GM21526 (cell line): ENCODE data around the gene EID3.
"Not testable (repeated sequence)": the region's sequence is repeated elsewhere in the genome, so short reads cannot be mapped to it uniquely, and the experiment has no call there.

ENCODE experiments used
- ATAC-seq: cut with Tn5 transposase; IDR thresholded peaks from one replicate; pipeline ENCODE4 v1.9.1; 2021; ENCODE audit warnings: moderate library complexity; ENCODE audit not compliant: unreplicated experiment, low FRiP score

The EID3 gene

DNA sequence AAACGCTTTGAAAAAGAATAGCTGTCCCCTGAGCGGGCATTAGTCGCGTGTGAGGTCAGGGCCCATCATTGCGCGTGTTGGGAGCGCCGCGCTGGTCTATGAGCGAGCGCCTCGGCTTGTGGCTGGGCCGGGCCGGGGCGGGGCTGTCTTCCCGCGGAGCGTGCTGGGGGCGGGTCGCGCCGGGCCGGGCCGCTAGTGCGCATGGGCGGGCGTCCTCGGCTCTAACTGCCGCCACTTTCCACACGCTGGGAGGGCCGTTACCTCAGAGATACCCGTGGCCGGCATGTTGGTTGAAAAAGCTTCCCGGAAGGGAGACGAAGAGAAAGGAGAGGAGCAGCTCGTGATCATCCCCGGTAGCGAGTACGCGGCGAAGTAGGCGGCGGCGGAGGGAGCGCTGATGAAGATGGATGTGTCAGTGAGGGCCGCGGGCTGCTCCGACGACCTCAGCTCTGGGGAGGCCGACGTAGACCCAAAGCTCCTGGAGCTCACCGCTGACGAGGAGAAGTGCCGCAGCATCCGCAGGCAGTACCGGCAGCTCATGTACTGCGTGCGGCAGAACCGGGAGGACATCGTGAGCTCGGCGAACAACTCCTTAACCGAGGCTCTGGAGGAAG lies at the start of gene EID3:
TSS of gene EID3 (plus strand) at position 202 of the 614 bp plus-strand sequence. CDS start at position 398, 196 bp downstream.
- peak; percentile 80 for ATAC-seq

DNA sequence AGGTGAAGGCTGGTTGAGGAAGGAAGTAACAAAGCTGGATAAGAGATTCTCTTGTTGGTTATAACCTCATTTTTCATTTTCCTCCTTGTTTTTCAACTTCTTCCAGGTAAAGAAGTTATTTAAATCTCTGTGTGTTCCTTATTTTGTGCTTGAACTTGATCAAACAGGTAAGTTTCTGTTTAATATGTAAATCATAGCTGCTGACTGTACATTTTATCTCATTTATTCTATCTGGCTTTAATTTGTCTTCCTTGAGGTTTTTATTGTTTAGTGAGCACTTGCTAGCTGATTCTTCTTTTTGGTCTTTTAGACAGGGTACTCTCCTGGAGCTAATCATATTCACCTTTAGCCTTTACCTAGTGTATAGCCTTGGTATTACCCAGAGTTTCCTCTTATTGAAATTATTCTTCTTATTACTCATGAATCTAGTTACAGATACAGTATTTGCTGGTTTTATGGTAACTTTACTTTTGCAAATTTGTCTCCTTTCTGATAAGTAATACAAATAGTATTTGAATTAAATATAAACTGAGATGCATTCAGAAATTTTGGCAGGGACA lies 45.5 kb upstream of the EID3 start:
- ATAC-seq = no peak

DNA sequence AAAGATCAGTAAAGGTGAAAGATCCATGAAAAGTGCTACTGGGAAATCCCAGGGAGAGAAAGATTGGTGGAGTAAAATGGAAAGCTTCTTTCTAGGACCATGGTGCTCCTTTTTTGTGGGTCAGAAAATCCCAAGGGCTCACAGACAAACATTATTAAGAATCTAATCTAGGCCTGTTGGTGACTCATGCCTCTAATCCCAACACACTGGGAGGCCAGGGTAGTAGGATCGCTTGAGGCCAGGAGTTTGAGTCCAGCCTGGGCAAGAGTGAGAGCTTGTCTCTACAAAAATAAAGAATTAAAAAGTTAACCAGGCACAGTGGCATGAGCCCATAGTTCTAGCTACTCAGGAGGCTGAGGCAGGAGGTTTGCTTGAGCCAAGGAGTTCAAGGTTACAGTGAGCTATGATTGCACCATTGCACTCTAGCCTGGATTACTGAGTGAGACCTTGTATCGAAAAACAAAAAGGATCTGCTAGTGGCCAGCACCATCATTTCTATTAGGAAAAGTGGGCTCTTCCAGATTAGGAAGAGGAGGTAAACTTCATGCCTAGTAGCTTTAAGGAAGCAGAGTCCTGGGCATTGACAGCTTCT lies 45.0 kb upstream of the EID3 start:
- no peak for ATAC-seq

DNA sequence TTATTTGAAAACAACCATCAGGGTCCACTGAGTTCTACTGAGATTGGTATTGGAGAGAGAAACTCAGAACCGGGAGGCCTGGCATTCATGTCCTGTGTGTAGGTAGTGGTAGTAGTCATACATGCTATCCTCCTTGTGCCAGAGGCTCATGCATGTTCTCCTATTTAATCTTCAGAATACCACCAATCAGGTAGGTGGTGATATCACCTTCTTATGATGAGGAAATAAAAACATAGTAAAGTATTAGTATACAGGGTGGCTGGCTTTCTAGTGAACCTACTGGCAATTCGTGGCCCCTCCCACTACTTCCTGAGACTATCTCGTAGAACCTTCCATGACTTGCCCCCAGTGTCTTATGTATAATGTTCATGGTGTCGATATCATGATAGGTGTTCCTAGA lies 40.5 kb upstream of the EID3 start:
- no peak for ATAC-seq

DNA sequence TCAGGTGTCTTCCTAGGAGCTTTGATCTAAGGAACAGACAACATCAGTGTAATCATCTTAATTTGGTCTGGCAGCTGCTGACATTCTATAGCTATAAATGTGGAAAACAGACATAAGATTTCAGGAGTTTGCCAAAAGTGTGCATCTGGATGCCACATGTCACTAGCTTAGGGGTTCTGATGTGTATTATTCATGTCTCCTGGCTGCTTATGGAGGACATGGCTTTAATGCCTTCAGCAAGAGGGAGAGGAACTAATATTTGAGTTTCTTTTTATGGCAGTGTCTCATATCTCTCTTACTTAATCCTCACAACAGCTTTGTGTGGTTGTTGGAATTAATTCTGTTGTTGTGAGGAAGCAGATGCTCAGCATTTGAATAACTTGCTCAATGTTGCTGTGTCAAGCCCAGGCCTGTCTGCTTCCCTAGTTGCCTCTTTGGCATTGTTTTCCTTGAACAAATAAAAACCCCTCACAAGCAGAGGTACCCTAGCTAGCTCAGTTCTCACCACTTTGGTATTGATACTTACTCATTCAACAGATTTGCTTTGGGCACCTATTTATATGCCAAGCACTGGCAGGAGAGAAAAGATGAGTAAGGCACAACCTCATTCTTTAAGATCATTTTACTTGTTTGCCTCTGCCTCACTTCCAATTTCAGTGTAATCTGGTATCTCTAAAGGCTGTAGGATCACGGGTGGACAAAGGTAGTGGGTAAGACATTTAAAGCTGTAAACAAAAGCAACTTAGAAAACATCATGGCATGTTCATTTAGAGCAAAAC lies 39.8 kb upstream of the EID3 start:
- ATAC-seq = no peak

DNA sequence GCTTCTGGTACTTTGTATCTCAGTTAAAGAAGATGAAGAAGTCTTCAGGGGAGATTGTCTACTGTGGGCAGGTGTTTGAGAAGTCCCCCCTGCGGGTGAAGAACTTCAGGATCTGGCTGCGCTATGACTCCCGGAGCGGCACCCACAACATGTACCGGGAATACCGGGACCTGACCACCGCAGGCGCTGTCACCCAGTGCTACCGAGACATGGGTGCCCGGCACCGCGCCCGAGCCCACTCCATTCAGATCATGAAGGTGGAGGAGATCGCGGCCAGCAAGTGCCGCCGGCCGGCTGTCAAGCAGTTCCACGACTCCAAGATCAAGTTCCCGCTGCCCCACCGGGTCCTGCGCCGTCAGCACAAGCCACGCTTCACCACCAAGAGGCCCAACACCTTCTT lies 38.1 kb upstream of the EID3 start:
- ATAC-seq = not testable (repeated sequence)

DNA sequence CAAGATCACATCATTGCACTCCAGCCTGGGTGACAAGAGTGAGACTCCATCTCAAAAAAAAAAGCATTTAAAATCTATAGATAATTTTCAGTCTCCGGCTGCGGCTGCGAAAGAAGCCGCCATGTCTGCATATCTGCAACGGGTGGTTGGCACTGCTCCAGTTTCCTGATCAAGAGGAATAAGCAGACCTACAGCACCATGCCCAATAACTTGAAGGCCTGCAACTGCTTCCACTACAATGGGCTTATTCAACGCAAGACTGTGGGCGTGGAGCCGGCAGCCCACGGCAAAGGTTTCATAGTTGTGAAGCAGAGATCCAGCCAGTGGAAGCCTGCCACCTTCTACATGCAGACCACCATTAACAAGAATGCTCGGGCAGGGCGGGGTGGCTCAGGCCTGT lies 30.6 kb upstream of the EID3 start:
- no peak for ATAC-seq

DNA sequence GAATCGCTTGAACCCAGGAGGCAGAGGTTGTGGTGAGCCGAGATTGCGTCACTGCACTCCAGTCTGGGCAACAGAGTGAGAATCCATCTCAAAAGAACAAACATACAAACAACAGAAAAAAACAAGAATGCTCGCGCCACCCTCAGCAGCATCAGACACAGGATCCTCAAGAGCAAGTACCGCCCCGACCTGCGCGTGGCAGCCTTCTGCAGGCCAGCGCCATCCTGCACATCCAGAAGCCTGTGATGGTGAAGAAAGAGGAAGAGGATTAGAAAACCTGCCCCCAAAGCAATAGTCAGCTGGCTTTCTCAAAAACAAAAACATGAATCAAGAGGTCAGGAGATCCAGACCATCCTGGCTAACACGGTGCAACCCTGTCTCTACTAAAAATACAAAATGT lies 30.0 kb upstream of the EID3 start:
- no peak for ATAC-seq

DNA sequence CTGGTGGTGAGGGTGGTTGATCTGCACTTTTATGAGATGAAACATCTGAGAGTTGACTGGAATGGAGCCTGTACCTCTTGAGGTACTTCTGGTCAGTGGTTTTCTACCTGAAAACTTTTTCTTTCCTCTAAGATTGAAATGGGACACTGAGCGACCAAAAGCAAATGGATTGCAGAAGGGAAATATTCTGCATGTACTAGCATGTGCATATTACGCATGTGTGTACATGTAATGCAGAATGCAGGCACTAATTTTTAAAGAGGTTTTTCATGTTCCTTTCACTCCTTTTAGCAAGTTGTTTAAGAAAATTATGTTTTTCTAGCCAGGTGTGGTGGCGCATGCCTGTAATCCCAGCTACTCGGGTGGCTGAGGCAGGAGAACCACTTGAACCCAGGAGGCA lies 28.7 kb upstream of the EID3 start:
- no peak for ATAC-seq

DNA sequence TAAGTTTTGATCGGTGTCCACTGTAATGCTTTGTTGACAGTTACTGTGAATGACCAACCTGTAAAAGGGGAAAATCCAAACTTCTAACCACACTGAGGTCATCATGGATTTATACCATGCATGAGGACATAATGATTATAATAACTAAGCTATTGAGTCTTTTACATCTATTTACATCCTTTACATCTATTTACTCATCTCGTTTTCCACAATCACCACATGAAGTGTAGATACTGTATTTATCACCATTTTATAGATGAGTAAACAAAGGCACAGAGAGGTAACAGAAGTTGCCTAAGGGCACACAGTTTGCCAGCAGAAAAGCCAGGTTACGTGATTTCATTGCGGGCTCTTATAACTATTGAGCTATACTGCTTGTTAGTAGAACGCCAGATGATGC lies 27.9 kb upstream of the EID3 start:
- no peak for ATAC-seq

DNA sequence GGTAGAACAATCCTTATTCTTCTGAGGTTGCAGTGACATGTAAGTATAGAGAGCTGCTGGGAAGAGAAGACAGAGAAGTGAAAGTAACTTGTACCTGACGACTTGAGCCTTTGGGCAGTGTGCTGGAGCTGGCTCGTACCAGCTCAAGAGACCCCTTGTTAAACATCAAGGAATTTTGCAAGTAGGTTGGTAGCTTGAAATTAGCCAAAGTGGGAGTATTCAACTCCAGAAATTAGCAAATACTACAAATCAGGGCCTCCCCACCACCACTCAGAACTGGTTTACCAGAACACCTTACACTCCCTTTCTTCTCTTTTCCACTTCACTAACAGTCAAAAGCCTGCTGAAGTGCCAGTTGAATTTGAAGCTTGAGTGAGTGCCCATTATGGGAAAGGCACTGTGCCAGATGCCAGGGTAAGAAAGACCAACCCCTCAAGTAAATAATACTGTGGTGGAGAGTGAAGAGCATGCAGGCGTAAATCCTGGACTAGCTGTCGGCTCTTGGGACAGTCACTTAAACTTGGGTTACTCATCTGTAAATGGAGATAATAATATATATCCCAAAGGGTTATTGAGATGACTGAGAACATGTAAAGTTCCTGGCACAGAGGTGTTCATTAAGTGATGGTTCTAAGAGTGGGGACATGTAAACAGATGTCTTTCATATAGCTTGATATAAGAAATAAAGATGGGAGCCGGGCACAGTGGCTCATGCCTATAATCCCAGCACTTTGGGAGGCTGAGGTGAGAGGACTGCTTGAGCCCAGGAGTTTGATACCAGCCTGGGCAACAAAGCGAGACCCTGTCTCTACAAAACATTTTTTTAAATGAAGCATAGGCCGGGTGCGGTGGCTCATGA lies 27.0 kb upstream of the EID3 start:
- no peak for ATAC-seq

DNA sequence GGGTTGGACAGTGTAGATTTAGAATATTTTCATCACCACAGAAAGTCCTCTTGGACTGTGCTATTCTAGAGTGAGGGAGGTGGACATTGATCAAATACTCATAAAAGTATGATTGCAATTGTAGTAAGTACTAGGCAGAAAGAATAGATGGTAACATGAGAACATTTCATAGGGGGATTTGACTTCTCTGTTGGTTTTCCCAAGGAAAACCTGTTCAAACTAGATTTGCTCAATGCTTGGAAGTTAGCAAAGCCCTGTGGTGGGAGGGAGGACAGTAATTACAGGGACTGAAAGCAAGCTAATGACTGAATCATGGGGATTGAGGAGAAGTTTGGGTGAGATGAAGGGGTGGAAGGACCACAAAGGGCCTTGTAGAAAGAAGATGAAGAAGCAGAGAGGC lies 24.4 kb upstream of the EID3 start:
- no peak for ATAC-seq

DNA sequence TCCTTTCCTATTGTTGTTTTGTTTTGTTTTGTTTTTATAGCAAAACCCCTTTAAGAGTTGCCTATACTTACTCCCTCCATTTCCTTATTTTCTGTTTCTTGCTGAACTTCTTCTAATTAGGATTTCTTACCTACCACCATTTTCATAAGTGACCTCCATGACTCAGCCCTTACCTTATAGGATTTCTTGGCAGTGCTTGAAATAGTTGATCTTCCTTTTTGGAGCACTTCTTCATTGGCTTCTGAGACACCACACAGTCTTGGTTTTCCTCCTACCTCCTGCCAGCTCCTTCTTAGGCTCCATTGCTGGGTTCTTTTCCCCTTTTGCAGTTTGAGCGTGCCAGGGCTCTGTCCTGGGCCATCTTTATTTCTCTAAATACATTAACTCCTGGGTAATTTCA lies 23.4 kb upstream of the EID3 start:
- no peak for ATAC-seq

DNA sequence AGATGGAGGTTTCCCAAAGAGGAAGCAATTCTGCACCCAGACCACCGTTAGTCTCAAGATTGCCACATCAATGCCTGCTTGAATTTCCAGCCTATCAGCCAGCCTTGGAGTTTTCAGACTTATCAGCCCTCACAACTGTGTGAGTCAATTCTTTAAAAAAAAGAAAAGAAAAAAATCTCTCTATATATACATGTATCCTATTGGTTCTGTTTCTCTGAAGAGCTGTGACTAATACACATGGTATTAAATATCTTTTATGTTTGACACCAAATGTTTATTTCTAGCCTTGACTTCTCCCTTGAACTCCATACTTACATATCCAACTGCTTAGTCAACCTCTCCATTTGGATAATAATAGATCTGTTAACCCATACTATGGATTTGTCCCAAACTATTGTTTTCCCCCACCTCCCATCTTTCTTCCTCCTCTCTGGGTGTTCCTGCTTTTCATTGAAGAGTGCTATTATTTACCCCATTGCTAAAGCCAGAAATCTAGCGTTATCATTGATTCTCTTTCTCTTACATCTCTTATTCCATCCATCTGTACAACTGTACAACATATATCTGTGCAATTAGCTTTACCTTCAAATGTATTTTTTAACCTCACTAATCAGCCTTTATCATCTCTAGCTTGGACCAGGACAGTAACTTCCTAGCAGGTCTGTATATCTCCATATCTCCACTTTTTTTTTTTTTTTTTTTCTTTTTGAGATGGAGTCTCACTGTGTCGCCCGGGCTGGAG lies 22.7 kb upstream of the EID3 start:
- ATAC-seq = no peak

DNA sequence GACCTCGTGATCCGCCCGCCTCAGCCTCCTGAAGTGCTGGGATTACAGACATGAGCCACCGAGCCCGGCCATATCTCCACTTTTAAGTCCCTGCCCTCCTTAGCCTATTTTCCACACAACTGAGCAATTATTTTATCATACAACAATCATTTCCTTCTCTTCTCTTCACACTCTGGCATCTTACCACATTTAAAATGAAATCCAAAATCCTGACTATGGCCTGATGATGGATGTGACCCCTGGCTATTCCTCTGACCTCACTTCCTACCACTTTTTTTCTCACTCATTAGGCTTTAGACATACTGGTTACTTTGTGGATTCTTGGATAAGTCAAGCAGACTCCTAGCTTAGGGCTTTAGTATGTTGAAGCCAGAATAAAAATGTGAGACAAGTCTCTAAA lies 21.9 kb upstream of the EID3 start:
- ATAC-seq = no peak

DNA sequence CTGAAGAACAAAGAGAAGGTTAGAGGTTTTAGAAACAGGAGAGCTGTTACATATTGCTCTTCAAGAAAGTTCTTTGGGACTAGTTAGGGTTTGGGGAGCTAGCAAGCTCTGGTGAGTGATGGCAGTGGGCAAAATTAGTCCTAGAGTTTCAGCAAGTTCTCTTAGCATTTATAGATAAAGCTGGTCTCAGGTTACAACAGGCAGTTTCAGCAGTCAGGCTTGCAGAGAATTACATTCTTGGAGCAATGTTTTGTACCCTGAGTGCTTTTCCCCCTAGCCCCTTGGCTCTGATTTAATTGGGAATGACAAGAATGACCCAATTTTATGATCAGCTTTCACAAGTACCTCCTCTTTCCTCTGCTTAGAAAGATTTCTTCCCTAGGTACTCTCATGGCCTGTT lies 21.4 kb upstream of the EID3 start:
- ATAC-seq = no peak

DNA sequence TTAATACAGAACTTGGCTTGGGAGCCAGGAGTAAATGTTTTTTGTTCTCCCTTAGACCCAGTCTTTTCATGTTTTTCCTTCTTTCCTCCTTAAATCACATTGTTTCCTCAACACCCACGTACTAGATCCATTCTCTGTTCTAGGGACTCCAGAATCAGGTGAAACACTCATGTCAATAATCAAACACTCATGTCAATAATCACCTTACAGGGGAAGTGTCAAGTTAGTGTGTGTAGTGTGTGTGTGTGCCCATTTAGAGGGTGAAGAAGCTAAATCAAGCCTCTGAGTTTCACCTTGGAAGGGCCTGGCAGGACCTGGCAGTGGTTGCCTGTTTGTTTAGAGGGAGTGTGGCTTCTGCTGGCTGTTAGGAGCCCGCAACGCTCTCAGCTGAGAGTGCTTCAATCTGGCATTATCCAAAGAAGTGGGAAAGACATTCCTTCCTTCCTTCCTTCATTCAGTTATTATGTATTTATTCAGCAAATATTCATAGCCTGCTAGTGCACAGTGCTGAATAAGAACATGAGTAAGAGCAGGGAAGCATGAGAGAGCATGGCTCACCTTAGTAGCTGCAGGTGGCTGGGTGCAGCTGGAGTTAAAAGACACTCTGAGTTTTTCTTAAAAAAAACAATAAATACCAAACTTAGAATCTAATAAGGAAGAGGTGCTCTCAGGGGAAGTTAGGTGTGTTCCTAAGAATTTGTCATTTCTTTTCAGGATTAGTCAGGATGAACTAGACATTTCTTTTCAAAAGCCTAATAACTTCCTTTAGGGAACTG lies 17.6 kb upstream of the EID3 start:
- ATAC-seq = no peak

DNA sequence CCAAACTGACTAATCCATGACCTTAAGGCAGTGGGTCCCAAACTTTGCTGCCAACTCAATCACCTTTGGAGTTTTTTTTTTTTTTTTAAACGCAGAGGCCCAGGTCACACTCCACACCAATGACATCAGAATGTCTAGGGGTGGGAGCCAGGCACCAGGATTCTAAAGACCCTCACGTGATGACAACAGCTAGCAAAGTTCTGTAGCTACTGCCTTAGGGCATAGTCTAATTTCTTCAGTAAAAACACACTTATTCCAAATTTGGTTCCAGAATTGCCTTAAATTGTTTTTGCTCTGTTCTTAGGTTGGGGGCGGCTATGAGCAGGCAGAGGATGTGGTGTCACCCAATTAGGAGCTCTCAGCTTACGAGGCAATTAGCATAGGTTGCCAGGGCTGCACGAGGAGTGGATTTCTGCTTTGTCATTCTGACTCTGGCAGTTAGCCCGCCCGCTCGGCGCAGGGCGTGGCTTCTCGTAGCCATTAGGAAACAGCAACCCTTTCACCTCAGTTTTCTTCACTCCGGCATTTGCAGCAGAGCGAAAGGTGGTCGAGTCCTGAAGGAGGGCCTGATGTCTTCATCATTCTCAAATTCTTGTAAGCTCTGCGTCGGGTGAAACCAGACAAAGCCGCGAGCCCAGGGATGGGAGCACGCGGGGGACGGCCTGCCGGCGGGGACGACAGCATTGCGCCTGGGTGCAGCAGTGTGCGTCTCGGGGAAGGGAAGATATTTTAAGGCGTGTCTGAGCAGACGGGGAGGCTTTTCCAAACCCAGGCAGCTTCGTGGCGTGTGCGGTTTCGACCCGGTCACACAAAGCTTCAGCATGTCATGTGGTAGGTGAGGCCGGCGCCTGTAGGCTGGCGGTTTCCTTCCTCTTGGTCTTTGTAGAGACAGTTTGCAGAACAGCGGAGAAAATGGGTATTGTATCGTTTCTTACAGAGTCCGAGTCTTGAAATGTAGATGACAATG lies 16.7 kb upstream of the EID3 start:
- ATAC-seq = peak; percentile 81
